WTC11 (cell line): Measurements from ENCODE around the gene PRF1. TPM values are rescaled to one million over a fixed set of nuclear protein-coding genes. Genes with fewer than 3 reads are reported as not detected.

Source experiments
- ATAC-seq: fragments of 200-7000 bp; cut with Tn5 transposase; 2 replicates; pipeline ENCODE4 v1.10.0; 2021; ENCODE audit warnings: mild to moderate bottlenecking, moderate library complexity
- CTCF ChIA-PET: fragments of 300-600 bp; sonication (Branson Sonifier 250); formaldehyde crosslinking; loops from one replicate; lab custom pipeline; 2021; ENCODE audit warnings: antibody characterized with exemption; lab: Charles Lee
- POLR2A ChIA-PET: fragments of 350-600 bp; sonication (Branson Sonifier 250); formaldehyde crosslinking; loops from one replicate; lab custom pipeline; 2021; ENCODE audit warnings: antibody characterized with exemption; lab: Charles Lee
- DNase-seq: peaks from one replicate; pipeline ENCODE4 v3.0.0; 2021; ENCODE audit warnings: low spot score
- H3K27ac Mint-ChIP-seq: 2 replicates; pipeline ENCODE4 v1.8.0; 2021; ENCODE audit warnings: mixed read lengths
- H3K27me3 Mint-ChIP-seq: 2 replicates; pipeline ENCODE4 v1.8.0; 2021; ENCODE audit warnings: low read depth, mild to moderate bottlenecking, moderate library complexity, mixed read lengths
- H3K36me3 Mint-ChIP-seq: 2 replicates; pipeline ENCODE4 v1.8.0; 2021; ENCODE audit warnings: mixed read lengths
- H3K4me1 Mint-ChIP-seq: 2 replicates; pipeline ENCODE4 v1.8.0; 2022; ENCODE audit warnings: mixed read lengths
- H3K4me3 Mint-ChIP-seq: 2 replicates; pipeline ENCODE4 v1.8.0; 2021; ENCODE audit warnings: mild to moderate bottlenecking, moderate library complexity, mixed read lengths
- H3K9me3 Mint-ChIP-seq: 2 replicates; pipeline ENCODE4 v1.8.0; 2021; ENCODE audit warnings: mixed read lengths
- ATF1 ChIP-seq: sonication (generic); formaldehyde crosslinking; IDR thresholded peaks from 2 replicates; pipeline ENCODE4 v1.8.1; 2023; ENCODE audit warnings: mild to moderate bottlenecking, moderate library complexity, missing genetic modification reagents
- ATF2 ChIP-seq: sonication (generic); formaldehyde crosslinking; IDR thresholded peaks from 2 replicates; pipeline ENCODE4 v1.8.1; 2022; ENCODE audit warnings: low read depth, missing genetic modification reagents, borderline replicate concordance
- CTCF ChIP-seq: fragments of 200-600 bp; IDR thresholded peaks from 2 replicates; pipeline ENCODE4 v1.8.0; 2022; ENCODE audit warnings: antibody characterized with exemption
- ELF4 ChIP-seq: sonication (generic); formaldehyde crosslinking; IDR thresholded peaks from 2 replicates; pipeline ENCODE4 v1.8.1; 2022; ENCODE audit warnings: low read depth, mild to moderate bottlenecking, moderate library complexity, missing genetic modification reagents
- EMX1 ChIP-seq: fragments of 250-450 bp; sonication (Bioruptor Pico); IDR thresholded peaks from 2 replicates; pipeline ENCODE4 v1.8.0; 2021; ENCODE audit warnings: mild to moderate bottlenecking
- FOXJ3 ChIP-seq: sonication (generic); formaldehyde crosslinking; IDR thresholded peaks from 2 replicates; pipeline ENCODE4 v1.9.0; 2021; ENCODE audit warnings: missing genetic modification reagents, mild to moderate bottlenecking, borderline replicate concordance
- FOXK1 ChIP-seq: sonication (generic); formaldehyde crosslinking; IDR thresholded peaks from 2 replicates; pipeline ENCODE4 v1.8.0; 2022; ENCODE audit warnings: mild to moderate bottlenecking, moderate library complexity, missing genetic modification reagents
- FOXP1 ChIP-seq: sonication (generic); formaldehyde crosslinking; IDR thresholded peaks from 2 replicates; pipeline ENCODE4 v1.8.0; 2022; ENCODE audit warnings: missing genetic modification reagents, mild to moderate bottlenecking, moderate library complexity, borderline replicate concordance
- GABPB1 ChIP-seq: sonication (generic); formaldehyde crosslinking; IDR thresholded peaks from 2 replicates; pipeline ENCODE4 v1.8.1; 2023; ENCODE audit warnings: mild to moderate bottlenecking, missing genetic modification reagents
- GTF2I ChIP-seq: fragments of 250-450 bp; sonication (Bioruptor Pico); conservative IDR thresholded peaks from 2 replicates; pipeline ENCODE4 v1.4.0; 2021; ENCODE audit warnings: mild to moderate bottlenecking
- KAT7 ChIP-seq: sonication (generic); formaldehyde crosslinking; IDR thresholded peaks from 2 replicates; pipeline ENCODE4 v1.8.1; 2023; ENCODE audit warnings: missing genetic modification reagents, mild to moderate bottlenecking, borderline replicate concordance
- PRRX2 ChIP-seq: fragments of 250-450 bp; sonication (Bioruptor Pico); IDR thresholded peaks from 2 replicates; pipeline ENCODE4 v1.8.0; 2021; ENCODE audit warnings: mild to moderate bottlenecking
- TEAD4 ChIP-seq: sonication (generic); formaldehyde crosslinking; IDR thresholded peaks from 2 replicates; pipeline ENCODE4 v1.8.0; 2022; ENCODE audit warnings: mild to moderate bottlenecking, missing genetic modification reagents
- USF2 ChIP-seq: sonication (generic); formaldehyde crosslinking; IDR thresholded peaks from 2 replicates; pipeline ENCODE4 v1.8.1; 2023; ENCODE audit warnings: mild to moderate bottlenecking, missing genetic modification reagents, moderate library complexity
- ZNF121 ChIP-seq: sonication (generic); formaldehyde crosslinking; IDR thresholded peaks from 2 replicates; pipeline ENCODE4 v1.8.0; 2023; ENCODE audit warnings: missing genetic modification reagents
- ZNF138 ChIP-seq: sonication (generic); formaldehyde crosslinking; conservative IDR thresholded peaks from 2 replicates; pipeline ENCODE4 v1.8.1; 2022; ENCODE audit warnings: mild to moderate bottlenecking, moderate library complexity, missing genetic modification reagents
- ZNF263 ChIP-seq: sonication (generic); formaldehyde crosslinking; IDR thresholded peaks from 2 replicates; pipeline ENCODE4 v1.8.1; 2022; ENCODE audit warnings: low read depth, mild to moderate bottlenecking, moderate library complexity, missing genetic modification reagents
- ZNF317 ChIP-seq: sonication (generic); formaldehyde crosslinking; IDR thresholded peaks from 2 replicates; pipeline ENCODE4 v1.8.1; 2023; ENCODE audit warnings: low read depth, mild to moderate bottlenecking, moderate library complexity, missing genetic modification reagents, borderline replicate concordance
- total RNA-seq: library from RNA; stranded (reverse); gene quantifications from 3 replicates; pipeline ENCODE4 v1.2.3, GENCODE V29; 2021
- TF ChIP-seq, protein P1 (sequence below): sonication (generic); formaldehyde crosslinking; IDR thresholded peaks from 2 replicates; pipeline ENCODE4 v1.8.0; 2022; ENCODE audit warnings: mild to moderate bottlenecking, missing genetic modification reagents
- TF ChIP-seq, protein P2 (sequence below): sonication (generic); formaldehyde crosslinking; IDR thresholded peaks from 2 replicates; pipeline ENCODE4 v1.8.1; 2023; ENCODE audit warnings: mild to moderate bottlenecking, missing genetic modification reagents

Gene PRF1
- total RNA-seq, 1 experiment from 2014 or later: 0.11 TPM

DNA sequence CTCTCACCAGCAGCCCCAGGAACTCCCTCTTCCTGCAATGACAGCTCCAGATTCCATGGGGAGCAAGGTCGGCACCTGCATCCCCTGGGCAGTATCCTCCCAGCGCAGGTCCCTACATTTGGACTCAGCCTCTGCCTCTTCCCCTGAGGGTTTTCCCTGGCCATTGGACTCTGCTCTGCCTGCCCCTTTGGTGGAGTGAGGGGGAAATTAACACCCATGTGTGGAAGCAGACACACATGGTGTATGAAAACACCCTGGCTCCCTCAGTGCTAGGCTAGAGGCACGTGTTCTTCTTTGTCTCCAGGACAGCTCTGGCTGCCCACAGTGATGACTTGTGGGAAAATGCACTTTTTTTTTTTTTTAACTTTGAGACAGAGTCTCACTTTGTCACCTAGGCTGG is 8.4 kb downstream of the PRF1 start:
- Mint-ChIP-seq H3K27ac (no peak overlapping the region), H3K4me1 (peaks cover 15% of the 10 kb centered on the region), H3K9me3 (no peaks in the 10 kb centered on the region), H3K27me3 (no peaks in the 10 kb centered on the region; the same call in 1 of the 2 replicates), H3K4me3 (no peak overlapping the region), H3K36me3 (no peaks in the 10 kb centered on the region)
- ATAC-seq (no peak), DNase-seq (no peak)
- ChIA-PET CTCF (interaction anchor here (1.7 to 2.8 kb wide), 2 partner anchors 9 to 35 kb away, joined by 6 to 7 read pairs; no protein-coding TSS in a partner anchor), POLR2A (interaction anchor here (0.6 kb wide), 1 partner anchor 17 kb away, joined by 3 read pairs; no protein-coding TSS in a partner anchor)
- TF ChIP-seq PRRX2 (CRISPR knock-in tag) (no peak), ATF1 (CRISPR knock-in tag) (no peak), FOXP1 (CRISPR knock-in tag) (no peak), ZNF121 (CRISPR knock-in tag) (no peak), FOXK1 (CRISPR knock-in tag) (no peak), ELF4 (CRISPR knock-in tag) (no peak)

DNA sequence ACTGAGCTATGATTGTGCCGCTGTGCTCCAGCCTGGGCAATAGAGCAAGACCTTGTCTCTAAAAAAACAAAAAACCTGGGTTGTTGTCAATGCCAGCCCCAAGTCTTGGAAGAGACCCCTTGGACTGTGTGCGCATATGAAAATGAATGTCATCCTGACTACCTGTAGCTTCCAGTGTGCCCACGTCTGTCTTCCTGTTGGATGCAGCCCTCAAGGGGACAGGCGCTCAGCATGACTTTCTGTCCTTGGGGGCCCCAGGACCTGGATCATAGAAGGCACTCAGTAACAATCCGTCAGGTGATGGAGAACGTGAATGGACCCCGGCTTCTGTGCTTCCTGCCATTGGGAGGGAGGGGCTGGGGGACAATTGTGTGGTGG is 9.0 kb downstream of the PRF1 start:
- no peak for TF ChIP-seq CTCF
- H3K9me3 Mint-ChIP-seq: no peaks in the 10 kb centered on the region
- DNase-seq (no peak), ATAC-seq (no peak)
- no peak overlapping the region for H3K4me3 Mint-ChIP-seq
- ChIA-PET POLR2A (no interaction called here), CTCF (interaction anchor here (1.7 to 2.8 kb wide), 2 partner anchors 8 to 35 kb away, joined by 6 to 7 read pairs; no protein-coding TSS in a partner anchor)
- no peak overlapping the region for H3K27ac Mint-ChIP-seq
- no peaks in the 10 kb centered on the region; the same call in 1 of the 2 replicates for H3K27me3 Mint-ChIP-seq
- no peaks in the 10 kb centered on the region for H3K36me3 Mint-ChIP-seq
- H3K4me1 Mint-ChIP-seq: peaks cover 15% of the 10 kb centered on the region

DNA sequence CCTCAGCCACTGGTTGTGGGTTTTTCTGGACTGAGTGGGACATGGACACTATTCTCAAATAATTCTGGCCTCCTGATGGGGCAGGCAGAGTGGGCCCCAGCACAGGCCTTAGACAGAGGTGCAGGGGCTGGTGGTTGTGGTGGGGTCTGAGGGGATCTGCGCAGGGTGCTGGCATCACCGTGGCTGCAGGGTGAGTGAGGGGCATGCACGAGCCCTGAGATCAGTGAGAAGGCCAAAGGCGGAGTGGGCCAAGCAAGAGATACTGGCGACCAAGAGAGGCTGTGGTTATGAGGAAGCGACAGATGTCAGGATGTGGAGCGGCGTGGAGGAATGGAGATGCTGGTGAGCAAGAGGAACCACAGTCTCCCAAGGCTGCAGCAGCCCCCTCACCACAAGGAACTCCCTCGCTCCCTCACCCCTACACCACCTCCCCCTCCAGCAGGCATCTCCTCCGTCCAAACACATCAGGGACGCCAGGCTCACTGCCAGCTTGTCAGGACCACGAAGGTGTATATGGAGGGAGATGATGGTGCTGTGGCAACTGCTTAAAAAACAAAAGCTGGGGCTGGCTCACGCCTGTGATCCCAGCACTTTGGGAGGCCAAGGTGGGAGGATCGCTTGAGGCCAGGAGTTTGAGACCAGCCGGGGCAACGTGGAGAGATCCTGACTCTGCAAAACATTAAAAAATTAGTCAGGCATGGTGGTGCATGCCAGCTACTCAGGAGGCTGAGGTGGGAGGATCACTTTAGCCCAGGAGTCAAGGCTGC is 9.6 kb downstream of the PRF1 start:
- Mint-ChIP-seq H3K4me3 (no peak overlapping the region), H3K27me3 (no peaks in the 10 kb centered on the region; the same call in 1 of the 2 replicates), H3K27ac (no peak overlapping the region), H3K4me1 (peaks cover 15% of the 10 kb centered on the region), H3K36me3 (no peaks in the 10 kb centered on the region), H3K9me3 (no peaks in the 10 kb centered on the region)
- TF ChIP-seq FOXK1 (CRISPR knock-in tag): no peak
- no peak for TF ChIP-seq FOXJ3 (CRISPR knock-in tag)
- peak; percentile 17; the same call in 1 of the 2 replicates for TF ChIP-seq ZNF121 (CRISPR knock-in tag)
- TF ChIP-seq USF2 (CRISPR knock-in tag): no peak
- POLR2A ChIA-PET: no interaction called here
- CTCF ChIA-PET: interaction anchor here (1.2 to 2.8 kb wide), 3 partner anchors 8 to 34 kb away, joined by 4 to 7 read pairs (median 6); no protein-coding TSS in a partner anchor
- DNase-seq: no peak
- ATAC-seq: no peak

DNA sequence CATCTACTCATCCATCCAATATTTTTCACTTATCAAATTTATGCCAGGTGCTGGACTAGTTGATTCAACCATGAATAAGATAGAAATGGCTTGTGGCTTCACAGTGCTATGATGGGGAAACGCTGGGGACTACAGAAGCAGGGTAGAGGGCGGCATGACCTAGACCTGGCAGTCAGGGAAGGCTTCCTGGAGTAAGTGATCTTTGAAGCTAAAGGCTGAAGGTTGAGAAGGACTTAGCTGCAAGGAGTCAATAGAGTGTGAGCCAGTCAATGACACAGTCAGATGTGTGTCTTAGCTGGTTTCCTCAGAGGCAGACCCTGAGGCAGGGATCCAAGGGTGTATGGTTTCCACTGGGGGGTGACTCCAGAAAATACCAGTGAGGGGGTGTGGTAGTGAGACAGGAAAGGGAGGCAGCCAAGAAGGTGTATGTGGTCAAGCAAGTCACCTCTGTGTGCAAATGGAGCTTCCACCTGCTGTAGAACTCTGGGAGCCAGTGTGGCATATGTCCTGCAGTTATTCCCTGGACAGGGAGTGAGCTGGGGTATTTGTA is 10.3 kb downstream of the PRF1 start:
- H3K9me3 Mint-ChIP-seq: no peaks in the 10 kb centered on the region
- DNase-seq: no peak
- H3K4me3 Mint-ChIP-seq: no peak overlapping the region
- ChIA-PET POLR2A (no interaction called here), CTCF (interaction anchor here (1.2 to 1.4 kb wide), 2 partner anchors 33 to 131 kb away, joined by 3 to 4 read pairs; no protein-coding TSS in a partner anchor)
- H3K27me3 Mint-ChIP-seq: no peaks in the 10 kb centered on the region; the same call in 1 of the 2 replicates
- TF ChIP-seq KAT7 (CRISPR knock-in tag) (no peak), EMX1 (no peak), TEAD4 (CRISPR knock-in tag) (no peak), ZNF138 (no peak), ATF2 (CRISPR knock-in tag) (no peak), ZNF263 (CRISPR knock-in tag) (no peak), ELF4 (CRISPR knock-in tag) (no peak), GTF2I (no peak), GABPB1 (CRISPR knock-in tag) (no peak), ZNF317 (no peak)
- TF ChIP-seq, protein P1, sequence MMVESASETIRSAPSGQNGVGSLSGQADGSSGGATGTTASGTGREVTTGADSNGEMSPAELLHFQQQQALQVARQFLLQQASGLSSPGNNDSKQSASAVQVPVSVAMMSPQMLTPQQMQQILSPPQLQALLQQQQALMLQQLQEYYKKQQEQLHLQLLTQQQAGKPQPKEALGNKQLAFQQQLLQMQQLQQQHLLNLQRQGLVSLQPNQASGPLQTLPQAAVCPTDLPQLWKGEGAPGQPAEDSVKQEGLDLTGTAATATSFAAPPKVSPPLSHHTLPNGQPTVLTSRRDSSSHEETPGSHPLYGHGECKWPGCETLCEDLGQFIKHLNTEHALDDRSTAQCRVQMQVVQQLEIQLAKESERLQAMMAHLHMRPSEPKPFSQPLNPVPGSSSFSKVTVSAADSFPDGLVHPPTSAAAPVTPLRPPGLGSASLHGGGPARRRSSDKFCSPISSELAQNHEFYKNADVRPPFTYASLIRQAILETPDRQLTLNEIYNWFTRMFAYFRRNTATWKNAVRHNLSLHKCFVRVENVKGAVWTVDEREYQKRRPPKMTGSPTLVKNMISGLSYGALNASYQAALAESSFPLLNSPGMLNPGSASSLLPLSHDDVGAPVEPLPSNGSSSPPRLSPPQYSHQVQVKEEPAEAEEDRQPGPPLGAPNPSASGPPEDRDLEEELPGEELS (CRISPR knock-in tag): no peak
- TF ChIP-seq, protein P2, sequence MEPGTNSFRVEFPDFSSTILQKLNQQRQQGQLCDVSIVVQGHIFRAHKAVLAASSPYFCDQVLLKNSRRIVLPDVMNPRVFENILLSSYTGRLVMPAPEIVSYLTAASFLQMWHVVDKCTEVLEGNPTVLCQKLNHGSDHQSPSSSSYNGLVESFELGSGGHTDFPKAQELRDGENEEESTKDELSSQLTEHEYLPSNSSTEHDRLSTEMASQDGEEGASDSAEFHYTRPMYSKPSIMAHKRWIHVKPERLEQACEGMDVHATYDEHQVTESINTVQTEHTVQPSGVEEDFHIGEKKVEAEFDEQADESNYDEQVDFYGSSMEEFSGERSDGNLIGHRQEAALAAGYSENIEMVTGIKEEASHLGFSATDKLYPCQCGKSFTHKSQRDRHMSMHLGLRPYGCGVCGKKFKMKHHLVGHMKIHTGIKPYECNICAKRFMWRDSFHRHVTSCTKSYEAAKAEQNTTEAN (CRISPR knock-in tag): no peak
- H3K36me3 Mint-ChIP-seq: no peaks in the 10 kb centered on the region
- no peak overlapping the region for H3K27ac Mint-ChIP-seq
- H3K4me1 Mint-ChIP-seq: peaks cover 14% of the 10 kb centered on the region
- no peak for ATAC-seq
